Calu3 (cell line): ENCODE data around the gene KLF2. TPM values are rescaled to one million over a fixed set of nuclear protein-coding genes. Genes with fewer than 3 reads are reported as not detected.

Experiments used
- BruUV-seq: library from RNA; stranded (reverse); fragments of 400-500 nt; replicated peaks from 2 replicates; lab custom pipeline; 2021; lab: Mats Ljungman, UMichigan
- CTCF ChIA-PET: fragments of 300-600 bp; sonication (Branson Sonifier 250); formaldehyde crosslinking; loops from one replicate; lab custom pipeline; 2022; ENCODE audit warnings: antibody characterized with exemption; lab: Charles Lee
- DNase-seq: peaks from one replicate; pipeline ENCODE4 v3.0.0; 2022
- H3K27ac Mint-ChIP-seq: one replicate; pipeline ENCODE4 v1.8.0; 2022; ENCODE audit warnings: mixed read lengths; ENCODE audit not compliant: unreplicated experiment
- H3K27me3 Mint-ChIP-seq: one replicate; pipeline ENCODE4 v1.8.0; 2022; ENCODE audit warnings: mixed read lengths; ENCODE audit not compliant: unreplicated experiment
- H3K36me3 Mint-ChIP-seq: one replicate; pipeline ENCODE4 v1.8.0; 2022; ENCODE audit warnings: mild to moderate bottlenecking, moderate library complexity, mixed read lengths; ENCODE audit not compliant: insufficient read depth, unreplicated experiment
- H3K4me1 Mint-ChIP-seq: one replicate; pipeline ENCODE4 v1.8.0; 2022; ENCODE audit warnings: mild to moderate bottlenecking, low read depth, mixed read lengths; ENCODE audit not compliant: unreplicated experiment
- H3K4me3 Mint-ChIP-seq: one replicate; pipeline ENCODE4 v1.8.0; 2022; ENCODE audit warnings: mild to moderate bottlenecking, low read depth, moderate library complexity, mixed read lengths; ENCODE audit not compliant: unreplicated experiment
- H3K9me3 Mint-ChIP-seq: one replicate; pipeline ENCODE4 v1.8.0; 2022; ENCODE audit warnings: low read depth, mixed read lengths; ENCODE audit not compliant: unreplicated experiment
- intact Hi-C: fragments of 100-400 bp; cut with micrococcal nuclease; formaldehyde crosslinking; loops from one replicate; pipeline ENCODE4 v1.10.0; 2022; ENCODE audit not compliant: unreplicated experiment
- total RNA-seq: library from RNA; stranded (reverse); gene quantifications from 2 replicates; pipeline ENCODE4 v1.2.3, GENCODE V29; 2022
- TF ChIP-seq, protein P1 (sequence below): fragments of 200-600 bp; IDR thresholded peaks from one replicate; pipeline ENCODE4 v1.8.0; 2022; ENCODE audit warnings: antibody characterized with exemption; ENCODE audit not compliant: unreplicated experiment

KLF2 gene
- total RNA-seq, 1 experiment from 2014 or later: 2.5 TPM

DNA sequence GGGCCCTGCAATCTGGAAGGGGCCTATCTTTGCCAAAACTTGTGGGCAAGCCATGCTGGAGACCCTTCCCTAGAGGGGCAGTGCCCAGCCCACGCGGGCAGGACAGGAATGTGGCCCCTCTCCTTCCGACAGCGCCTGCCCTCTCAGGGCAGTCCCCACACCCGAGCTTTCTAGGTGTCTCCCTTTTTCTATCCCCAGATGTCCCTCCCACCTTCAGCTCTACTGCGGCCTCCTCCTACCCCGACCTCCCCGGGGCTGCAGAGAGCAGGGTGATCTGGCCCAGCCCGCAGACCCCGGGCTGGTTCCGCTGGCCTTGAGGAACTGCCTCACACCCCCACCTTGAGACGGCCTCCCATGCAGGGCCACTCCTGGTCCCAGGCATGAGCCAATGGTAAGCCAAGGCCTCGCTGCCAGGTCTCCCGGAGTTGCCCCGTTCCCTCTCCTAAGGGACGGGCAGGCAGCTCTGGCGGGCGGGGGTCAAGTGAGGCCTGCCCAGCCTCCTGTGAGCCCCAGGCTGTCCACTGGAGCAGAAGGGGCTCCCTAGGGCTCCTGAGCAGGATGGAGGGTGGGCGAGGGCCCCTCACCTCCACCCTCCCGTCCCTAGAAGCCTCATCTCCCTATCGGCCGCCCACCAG is 39.7 kb downstream of the KLF2 start:
- CTCF ChIA-PET: no interaction called here
- no peak overlapping the region for H3K4me3 Mint-ChIP-seq
- no TSS peak for BruUV-seq
- DNase-seq: no peak
- no peaks in the 10 kb centered on the region for H3K9me3 Mint-ChIP-seq
- peaks cover 11% of the 10 kb centered on the region for H3K36me3 Mint-ChIP-seq
- H3K27ac Mint-ChIP-seq: no peak overlapping the region
- TF ChIP-seq, protein P1, sequence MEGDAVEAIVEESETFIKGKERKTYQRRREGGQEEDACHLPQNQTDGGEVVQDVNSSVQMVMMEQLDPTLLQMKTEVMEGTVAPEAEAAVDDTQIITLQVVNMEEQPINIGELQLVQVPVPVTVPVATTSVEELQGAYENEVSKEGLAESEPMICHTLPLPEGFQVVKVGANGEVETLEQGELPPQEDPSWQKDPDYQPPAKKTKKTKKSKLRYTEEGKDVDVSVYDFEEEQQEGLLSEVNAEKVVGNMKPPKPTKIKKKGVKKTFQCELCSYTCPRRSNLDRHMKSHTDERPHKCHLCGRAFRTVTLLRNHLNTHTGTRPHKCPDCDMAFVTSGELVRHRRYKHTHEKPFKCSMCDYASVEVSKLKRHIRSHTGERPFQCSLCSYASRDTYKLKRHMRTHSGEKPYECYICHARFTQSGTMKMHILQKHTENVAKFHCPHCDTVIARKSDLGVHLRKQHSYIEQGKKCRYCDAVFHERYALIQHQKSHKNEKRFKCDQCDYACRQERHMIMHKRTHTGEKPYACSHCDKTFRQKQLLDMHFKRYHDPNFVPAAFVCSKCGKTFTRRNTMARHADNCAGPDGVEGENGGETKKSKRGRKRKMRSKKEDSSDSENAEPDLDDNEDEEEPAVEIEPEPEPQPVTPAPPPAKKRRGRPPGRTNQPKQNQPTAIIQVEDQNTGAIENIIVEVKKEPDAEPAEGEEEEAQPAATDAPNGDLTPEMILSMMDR: no peak
- H3K4me1 Mint-ChIP-seq: peaks cover 12% of the 10 kb centered on the region
- intact Hi-C loops: no loop called here
- no peaks in the 10 kb centered on the region for H3K27me3 Mint-ChIP-seq

GRCh38 chr19:16365300-16365996 is 40.8 kb downstream of the KLF2 start:
- Mint-ChIP-seq H3K4me1 (peaks cover 12% of the 10 kb centered on the region), H3K27me3 (no peaks in the 10 kb centered on the region), H3K9me3 (no peaks in the 10 kb centered on the region), H3K36me3 (peaks cover 11% of the 10 kb centered on the region), H3K4me3 (no peak overlapping the region), H3K27ac (no peak overlapping the region)
- intact Hi-C loops: no loop called here
- TF ChIP-seq, protein P1: no peak
- DNase-seq: no peak
- CTCF ChIA-PET: no interaction called here
- BruUV-seq: no TSS peak

GRCh38 chr19:16366056-16366432 is 41.4 kb downstream of the KLF2 start:
- TF ChIP-seq, protein P1: no peak
- H3K27me3 Mint-ChIP-seq: no peaks in the 10 kb centered on the region
- H3K36me3 Mint-ChIP-seq: peaks cover 11% of the 10 kb centered on the region
- intact Hi-C loops: no loop called here
- no peak for DNase-seq
- CTCF ChIA-PET: no interaction called here
- no peak overlapping the region for H3K27ac Mint-ChIP-seq
- peaks cover 14% of the 10 kb centered on the region for H3K4me1 Mint-ChIP-seq
- no peaks in the 10 kb centered on the region for H3K9me3 Mint-ChIP-seq
- BruUV-seq: no TSS peak
- H3K4me3 Mint-ChIP-seq: no peak overlapping the region

- Mint-ChIP-seq H3K9me3 (no peaks in the 10 kb centered on the region), H3K4me3 (no peak overlapping the region), H3K36me3 (peaks cover 11% of the 10 kb centered on the region), H3K27me3 (no peaks in the 10 kb centered on the region), H3K27ac (no peak overlapping the region), H3K4me1 (peaks cover 20% of the 10 kb centered on the region)
- TF ChIP-seq, protein P1: no peak
- intact Hi-C loops: no loop called here
- no TSS peak for BruUV-seq
- no peak for DNase-seq
- CTCF ChIA-PET: no interaction called here
These were observed 42.0 kb downstream of the KLF2 start for GRCh38 chr19:16366433-16367260.
